NK-92 (cell line): Measurements from ENCODE around the gene MS4A8.

ENCODE experiments used
- DNase-seq: peaks from one replicate; lab custom pipeline; 2025; ENCODE audit not compliant: unreplicated experiment; lab: John Stamatoyannopoulos, UW

The MS4A8 gene

DNA sequence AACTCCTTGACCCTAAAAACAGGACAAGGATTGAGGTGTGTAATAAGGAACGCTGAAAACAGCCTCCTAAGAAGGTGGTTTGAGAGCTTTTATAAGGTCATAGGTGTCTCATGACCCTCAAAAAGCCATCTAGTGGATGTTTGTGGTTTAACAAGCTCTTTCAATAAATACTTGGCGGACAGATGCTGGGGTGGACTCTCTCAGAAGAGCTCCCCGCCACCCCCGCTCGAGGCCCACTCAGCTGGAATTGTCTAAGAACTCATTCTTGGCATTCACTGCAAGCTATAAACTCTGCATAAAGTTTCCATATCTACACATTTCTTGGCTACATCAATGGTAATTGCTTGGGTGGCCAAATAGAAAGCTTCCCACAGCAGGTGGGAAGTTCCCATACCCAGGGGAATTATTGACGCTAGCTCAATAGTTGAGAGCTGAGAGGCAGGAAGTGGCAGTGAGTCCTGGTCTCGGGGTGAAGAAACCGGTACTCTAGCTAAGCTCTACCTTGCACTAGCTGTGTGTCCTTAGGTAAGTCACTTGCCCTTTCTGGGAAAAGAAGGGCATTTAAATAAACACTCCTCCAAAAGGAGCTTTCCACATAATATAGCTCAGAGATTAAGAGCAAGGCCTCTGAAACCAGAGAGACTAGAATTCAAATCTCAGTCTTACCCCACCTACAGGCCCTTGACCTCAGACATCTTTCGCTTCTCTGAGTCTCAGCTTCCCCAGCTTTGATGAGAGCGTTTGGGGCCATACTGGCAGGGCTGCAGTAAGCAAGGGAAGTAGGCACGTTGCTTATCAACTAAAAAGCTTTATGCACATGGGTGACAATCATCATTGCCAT lies 63.7 kb downstream of the MS4A8 start:
- no peak for DNase-seq

GRCh38 chr11:60763692-60764369 lies 64.4 kb downstream of the MS4A8 start:
- DNase-seq: no peak

GRCh38 chr11:60764879-60765278 lies 65.5 kb downstream of the MS4A8 start:
- DNase-seq: no peak

DNA sequence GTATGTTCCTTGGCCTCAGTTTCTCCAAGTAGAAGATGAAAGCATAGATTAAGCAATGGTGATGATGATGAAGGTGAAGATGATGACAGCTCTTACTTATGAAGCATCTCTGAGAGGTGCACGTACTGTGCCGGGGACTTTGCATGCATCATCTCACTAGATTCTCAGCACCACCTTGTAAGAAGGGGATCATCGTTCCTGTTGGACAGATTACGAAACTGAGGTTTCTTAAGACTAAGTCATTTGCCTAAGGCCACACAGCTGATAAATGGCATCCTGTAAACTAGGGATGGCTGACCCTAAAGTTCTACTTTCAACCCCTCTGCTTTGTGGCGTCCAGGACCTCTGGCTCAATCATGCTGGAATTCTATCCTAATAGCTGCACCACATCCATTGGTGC lies 65.9 kb downstream of the MS4A8 start:
- no peak for DNase-seq
